ENCODE results near the gene PCAT6.

DNA sequence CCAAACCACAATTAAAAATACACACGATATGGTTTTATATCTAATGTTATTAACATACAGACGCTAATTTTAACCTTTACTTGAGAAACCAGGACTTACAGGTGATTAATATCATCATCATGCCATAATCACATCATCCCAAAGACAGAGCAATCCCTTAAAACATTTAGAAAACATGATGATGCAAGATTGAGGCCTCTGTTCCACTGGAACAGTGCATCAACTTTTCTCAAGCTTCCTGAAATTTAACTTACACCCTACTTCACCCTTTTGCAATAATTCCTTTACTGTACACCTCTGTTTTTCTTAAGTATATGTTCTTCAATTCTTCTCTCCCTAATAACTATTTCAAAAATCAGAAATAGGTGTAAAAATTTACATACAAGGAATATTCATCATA, 40.6 kb upstream of the PCAT6 start:
- TF ChIP-seq, protein P1, sequence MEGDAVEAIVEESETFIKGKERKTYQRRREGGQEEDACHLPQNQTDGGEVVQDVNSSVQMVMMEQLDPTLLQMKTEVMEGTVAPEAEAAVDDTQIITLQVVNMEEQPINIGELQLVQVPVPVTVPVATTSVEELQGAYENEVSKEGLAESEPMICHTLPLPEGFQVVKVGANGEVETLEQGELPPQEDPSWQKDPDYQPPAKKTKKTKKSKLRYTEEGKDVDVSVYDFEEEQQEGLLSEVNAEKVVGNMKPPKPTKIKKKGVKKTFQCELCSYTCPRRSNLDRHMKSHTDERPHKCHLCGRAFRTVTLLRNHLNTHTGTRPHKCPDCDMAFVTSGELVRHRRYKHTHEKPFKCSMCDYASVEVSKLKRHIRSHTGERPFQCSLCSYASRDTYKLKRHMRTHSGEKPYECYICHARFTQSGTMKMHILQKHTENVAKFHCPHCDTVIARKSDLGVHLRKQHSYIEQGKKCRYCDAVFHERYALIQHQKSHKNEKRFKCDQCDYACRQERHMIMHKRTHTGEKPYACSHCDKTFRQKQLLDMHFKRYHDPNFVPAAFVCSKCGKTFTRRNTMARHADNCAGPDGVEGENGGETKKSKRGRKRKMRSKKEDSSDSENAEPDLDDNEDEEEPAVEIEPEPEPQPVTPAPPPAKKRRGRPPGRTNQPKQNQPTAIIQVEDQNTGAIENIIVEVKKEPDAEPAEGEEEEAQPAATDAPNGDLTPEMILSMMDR (IDR thresholded peaks at IDR 0.05): no peak
- TF ChIP-seq CHD4 (IDR thresholded peaks at IDR 0.05; ENCODE audit: borderline replicate concordance): no peak
- no peak for TF ChIP-seq USF2 (IDR thresholded peaks at IDR 0.05)
- TF ChIP-seq ZFP36 (IDR thresholded peaks at IDR 0.05; ENCODE audit: borderline replicate concordance, partially characterized antibody): no peak
- TF ChIP-seq, protein P2, sequence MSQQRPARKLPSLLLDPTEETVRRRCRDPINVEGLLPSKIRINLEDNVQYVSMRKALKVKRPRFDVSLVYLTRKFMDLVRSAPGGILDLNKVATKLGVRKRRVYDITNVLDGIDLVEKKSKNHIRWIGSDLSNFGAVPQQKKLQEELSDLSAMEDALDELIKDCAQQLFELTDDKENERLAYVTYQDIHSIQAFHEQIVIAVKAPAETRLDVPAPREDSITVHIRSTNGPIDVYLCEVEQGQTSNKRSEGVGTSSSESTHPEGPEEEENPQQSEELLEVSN (IDR thresholded peaks at IDR 0.05; ENCODE audit: borderline replicate concordance, low read depth): no peak
